ACC112 (cell line): ENCODE results near the gene ZBP1.

Experiments used
- H2AFZ ChIP-seq: fragments of 200-600 bp; sonication (generic); one replicate; pipeline ENCODE4 v1.6.0; 2017; ENCODE audit warnings: antibody characterized with exemption, low read length; ENCODE audit not compliant: unreplicated experiment
- H3K27ac ChIP-seq: fragments of 200-600 bp; sonication (generic); 2 replicates; pipeline ENCODE4 v1.5.1; 2014; ENCODE audit warnings: low read depth, mild to moderate bottlenecking, antibody characterized with exemption, low read length, moderate library complexity
- H3K27me3 ChIP-seq: fragments of 200-600 bp; sonication (generic); 2 replicates; pipeline ENCODE4 v1.6.1; 2014; ENCODE audit warnings: mild to moderate bottlenecking, antibody characterized with exemption, low read length, moderate library complexity, mixed read lengths; ENCODE audit not compliant: insufficient read depth
- H3K36me3 ChIP-seq: fragments of 200-600 bp; sonication (generic); 2 replicates; pipeline ENCODE4 v1.6.1; 2016; ENCODE audit warnings: mild to moderate bottlenecking, antibody characterized with exemption, low read length, moderate library complexity, mixed read lengths; ENCODE audit not compliant: insufficient read depth
- H3K4me1 ChIP-seq: fragments of 200-600 bp; sonication (generic); one replicate; pipeline ENCODE4 v1.6.1; 2016; ENCODE audit warnings: low read length, mixed read lengths; ENCODE audit not compliant: insufficient read depth, unreplicated experiment, control insufficient read depth
- H3K4me3 ChIP-seq: fragments of 200-600 bp; sonication (generic); 2 replicates; pipeline ENCODE4 v1.5.1; 2014; ENCODE audit warnings: mild to moderate bottlenecking, low read depth, low read length
- H3K79me2 ChIP-seq: fragments of 200-600 bp; sonication (generic); one replicate; pipeline ENCODE4 v1.6.0; 2016; ENCODE audit warnings: low read length; ENCODE audit not compliant: control insufficient read depth, unreplicated experiment, insufficient read depth

The ZBP1 gene

GRCh38 chr20:57615445-57615811 is 4.8 kb downstream of the ZBP1 start:
- Histone ChIP-seq H3K27ac (no peak overlapping the region), H3K79me2 (no peaks in the 10 kb centered on the region), H3K27me3 (peaks cover 40% of the 10 kb centered on the region), H3K4me3 (no peak overlapping the region), H2AFZ (no peak overlapping the region), H3K36me3 (no peaks in the 10 kb centered on the region), H3K4me1 (peaks cover 4% of the 10 kb centered on the region)

- peaks cover 4% of the 10 kb centered on the region for H3K4me1 ChIP-seq
- no peak overlapping the region for H2AFZ ChIP-seq
- H3K4me3 ChIP-seq = no peak overlapping the region
- peaks cover 47% of the 10 kb centered on the region for H3K27me3 ChIP-seq
- no peaks in the 10 kb centered on the region for H3K79me2 ChIP-seq
- H3K36me3 ChIP-seq = no peaks in the 10 kb centered on the region
- H3K27ac ChIP-seq = no peak overlapping the region
Observed at GRCh38 chr20:57614490-57615444, 5.5 kb downstream of the ZBP1 start.

GRCh38 chr20:57613481-57613921 is 6.7 kb downstream of the ZBP1 start:
- peaks cover 47% of the 10 kb centered on the region for H3K27me3 ChIP-seq

GRCh38 chr20:57612916-57613315 is 7.3 kb downstream of the ZBP1 start:
- Histone ChIP-seq H2AFZ (no peak overlapping the region), H3K36me3 (no peaks in the 10 kb centered on the region), H3K79me2 (no peaks in the 10 kb centered on the region), H3K4me3 (no peak overlapping the region), H3K27ac (no peak overlapping the region), H3K4me1 (peaks cover 2% of the 10 kb centered on the region), H3K27me3 (peaks cover 47% of the 10 kb centered on the region)

More at GRCh38 chr20:57613481-57613921, 6.7 kb downstream of the ZBP1 start:
- peaks cover 4% of the 10 kb centered on the region for H3K4me1 ChIP-seq
- no peak overlapping the region for H2AFZ ChIP-seq
- H3K79me2 ChIP-seq = no peaks in the 10 kb centered on the region
- H3K4me3 ChIP-seq = no peak overlapping the region
- H3K36me3 ChIP-seq = no peaks in the 10 kb centered on the region
- no peak overlapping the region for H3K27ac ChIP-seq

- Histone ChIP-seq H3K79me2 (no peaks in the 10 kb centered on the region), H3K4me1 (no peaks in the 10 kb centered on the region), H3K27me3 (peaks cover 50% of the 10 kb centered on the region), H3K27ac (no peak overlapping the region), H3K4me3 (no peak overlapping the region), H3K36me3 (no peaks in the 10 kb centered on the region), H2AFZ (no peak overlapping the region)
Observed at GRCh38 chr20:57612436-57612835, 7.8 kb downstream of the ZBP1 start.

GRCh38 chr20:57611586-57612311 is 8.5 kb downstream of the ZBP1 start:
- peaks cover 56% of the 10 kb centered on the region for H3K27me3 ChIP-seq
- H3K36me3 ChIP-seq = no peaks in the 10 kb centered on the region
- H3K79me2 ChIP-seq = no peaks in the 10 kb centered on the region

GRCh38 chr20:57610261-57610952 is 9.8 kb downstream of the ZBP1 start:
- Histone ChIP-seq H3K79me2 (no peaks in the 10 kb centered on the region), H3K4me1 (no peaks in the 10 kb centered on the region), H2AFZ (no peak overlapping the region), H3K27ac (no peak overlapping the region), H3K36me3 (no peaks in the 10 kb centered on the region), H3K4me3 (no peak overlapping the region), H3K27me3 (peaks cover 65% of the 10 kb centered on the region)

More at GRCh38 chr20:57611586-57612311, 8.5 kb downstream of the ZBP1 start:
- no peak overlapping the region for H3K4me3 ChIP-seq
- no peak overlapping the region for H2AFZ ChIP-seq
- H3K27ac ChIP-seq = no peak overlapping the region
- H3K4me1 ChIP-seq = no peaks in the 10 kb centered on the region

- H3K79me2 ChIP-seq = no peaks in the 10 kb centered on the region
- H2AFZ ChIP-seq = no peak overlapping the region
- H3K27me3 ChIP-seq = peaks cover 63% of the 10 kb centered on the region
- no peak overlapping the region for H3K4me3 ChIP-seq
- no peaks in the 10 kb centered on the region for H3K36me3 ChIP-seq
- no peak overlapping the region for H3K27ac ChIP-seq
- no peaks in the 10 kb centered on the region for H3K4me1 ChIP-seq
Observed at GRCh38 chr20:57609842-57610167, 10.4 kb downstream of the ZBP1 start.

- H3K36me3 ChIP-seq = no peaks in the 10 kb centered on the region
- no peaks in the 10 kb centered on the region for H3K4me1 ChIP-seq
- H2AFZ ChIP-seq = no peak overlapping the region
- peaks cover 61% of the 10 kb centered on the region for H3K27me3 ChIP-seq
- no peak overlapping the region for H3K4me3 ChIP-seq
- H3K79me2 ChIP-seq = no peaks in the 10 kb centered on the region
- no peak overlapping the region for H3K27ac ChIP-seq
Observed at GRCh38 chr20:57609086-57609841, 11.0 kb downstream of the ZBP1 start.

GRCh38 chr20:57608516-57608915 is 11.7 kb downstream of the ZBP1 start:
- no peaks in the 10 kb centered on the region for H3K36me3 ChIP-seq
- H3K27me3 ChIP-seq = peaks cover 60% of the 10 kb centered on the region
- H3K4me3 ChIP-seq = no peak overlapping the region
- H3K4me1 ChIP-seq = no peaks in the 10 kb centered on the region
- no peak overlapping the region for H2AFZ ChIP-seq
- H3K27ac ChIP-seq = no peak overlapping the region
- H3K79me2 ChIP-seq = no peaks in the 10 kb centered on the region
